H1 (cell line): ENCODE measurements around the gene TMEM253. TPM values are rescaled to one million over a fixed set of nuclear protein-coding genes. Genes with fewer than 3 reads are reported as not detected.
A peak's percentile ranks its signal among the peaks of the same experiment; 100 is the strongest.

Source experiments
- CTCF ChIA-PET: fragments of 300-600 bp; sonication (Branson Sonifier 250); formaldehyde crosslinking; loops from one replicate; lab custom pipeline; 2021; ENCODE audit not compliant: partially characterized antibody; lab: Charles Lee
- POLR2A ChIA-PET: fragments of 300-600 bp; sonication (Branson Sonifier 250); formaldehyde crosslinking; loops from one replicate; lab custom pipeline; 2021; ENCODE audit warnings: inconsistent platforms; ENCODE audit not compliant: partially characterized antibody; lab: Charles Lee
- DNase-seq, 2 experiments: peaks; one replicate each; pipeline versions ENCODE4 v3.0.0 to v3.0.0-alpha.2; 2010 to 2022; ENCODE audit warnings: low spot score in 2 of 2, low read depth in 1 of 2, mixed read lengths in 1 of 2
- FAIRE-seq: peaks from 2 replicates; lab custom pipeline; 2011; peaks lifted over from hg19 to GRCh38; lab: Jason Lieb, UNC
- H2AFZ ChIP-seq: 2 replicates; pipeline ENCODE4 v1.8.1; 2012; ENCODE audit warnings: low read length, inconsistent platforms
- H2AK5ac ChIP-seq: 2 replicates; pipeline ENCODE4 v1.6.1; 2013; ENCODE audit warnings: low read depth, low read length
- H2BK120ac ChIP-seq: replicated peaks from 2 replicates; pipeline ENCODE3; 2013; ENCODE audit warnings: low read depth, low read length, inconsistent platforms
- H2BK12ac ChIP-seq: 2 replicates; pipeline ENCODE4 v1.6.1; 2013; ENCODE audit warnings: low read depth, low read length
- H2BK15ac ChIP-seq: 2 replicates; pipeline ENCODE4 v1.6.1; 2013; ENCODE audit warnings: low read length
- H2BK20ac ChIP-seq: 2 replicates; pipeline ENCODE4 v1.6.1; 2013; ENCODE audit warnings: low read length
- H2BK5ac ChIP-seq: 2 replicates; pipeline ENCODE4 v1.6.1; 2013; ENCODE audit warnings: low read depth, low read length
- H3K14ac ChIP-seq: 2 replicates; pipeline ENCODE4 v1.6.1; 2013; ENCODE audit warnings: inconsistent platforms; ENCODE audit not compliant: insufficient read length
- H3K18ac ChIP-seq: 2 replicates; pipeline ENCODE4 v1.6.1; 2013; ENCODE audit warnings: low read length; ENCODE audit errors: extremely low read depth
- H3K23ac ChIP-seq: 2 replicates; pipeline ENCODE4 v1.6.1; 2013; ENCODE audit warnings: inconsistent platforms; ENCODE audit not compliant: insufficient read length
- H3K23me2 ChIP-seq: 2 replicates; pipeline ENCODE4 v1.6.1; 2013; ENCODE audit warnings: low read depth, low read length
- H3K27ac ChIP-seq: 2 replicates; pipeline ENCODE4 v1.6.1; 2011; ENCODE audit warnings: low read depth, low read length, inconsistent platforms
- H3K27me3 ChIP-seq, 4 experiments: replicated peaks in 1 of 4; 1 replicate in 1 of 4; 2 replicates in 3 of 4; pipeline versions ENCODE4 v1.6.1 to v1.8.1; 2011 to 2013; ENCODE audit warnings: low read length in 3 of 4, mild to moderate bottlenecking in 3 of 4, inconsistent platforms in 2 of 4, mixed read lengths in 2 of 4, moderate library complexity in 1 of 4; ENCODE audit not compliant: control insufficient read depth in 3 of 4, insufficient read depth in 3 of 4; ENCODE audit errors: extremely low read depth in 1 of 4
- H3K36me3 ChIP-seq, 4 experiments: 2 replicates each; pipeline versions ENCODE4 v1.6.1 to v1.8.1; 2011 to 2013; ENCODE audit warnings: mild to moderate bottlenecking in 4 of 4, low read length in 3 of 4, moderate library complexity in 2 of 4, control low read depth in 1 of 4, inconsistent platforms in 1 of 4; ENCODE audit not compliant: insufficient read depth in 4 of 4, control insufficient read depth in 2 of 4
- H3K4ac ChIP-seq: replicated peaks from 2 replicates; pipeline ENCODE3; 2013; ENCODE audit warnings: low read length, low read depth, mixed read lengths, inconsistent platforms; ENCODE audit not compliant: insufficient read length
- H3K4me1 ChIP-seq, 4 experiments: replicated peaks in 1 of 4; 1 replicate in 1 of 4; 2 replicates in 3 of 4; pipeline versions ENCODE4 v1.6.1 to v1.8.1; 2011 to 2013; ENCODE audit warnings: low read length in 3 of 4, inconsistent platforms in 2 of 4, mixed read lengths in 1 of 4; ENCODE audit not compliant: insufficient read depth in 4 of 4, control insufficient read depth in 3 of 4
- H3K4me2 ChIP-seq, 2 experiments: 2 replicates each; pipeline versions ENCODE4 v1.6.1 to v1.8.1; 2011 to 2013; ENCODE audit warnings: low read depth in 2 of 2, low read length in 2 of 2, control low read depth in 1 of 2, inconsistent platforms in 1 of 2, mild to moderate bottlenecking in 1 of 2; ENCODE audit not compliant: insufficient read depth in 1 of 2
- H3K4me3 ChIP-seq, 4 experiments: fragments of 200-600, 300-600 bp in 1 of 4; sonication (generic), shearing (Covaris generic), sonication (Bioruptor Twin) in 1 of 4; 2 replicates each; pipeline versions ENCODE4 v1.5.1 to v1.8.1; 2011 to 2016; ENCODE audit warnings: low read length in 4 of 4, low read depth in 3 of 4, control low read depth in 2 of 4, inconsistent platforms in 2 of 4, mild to moderate bottlenecking in 2 of 4, mixed read lengths in 1 of 4, moderate library complexity in 1 of 4; ENCODE audit not compliant: insufficient read depth in 2 of 4; ENCODE audit errors: extremely low read depth in 1 of 4
- H3K56ac ChIP-seq: replicated peaks from 2 replicates; pipeline ENCODE3; 2013; ENCODE audit warnings: low read depth, mild to moderate bottlenecking, mixed read lengths, low read length, inconsistent platforms; ENCODE audit not compliant: insufficient read length
- H3K79me1 ChIP-seq: 2 replicates; pipeline ENCODE4 v1.6.1; 2013; ENCODE audit warnings: low read depth, low read length, control low read depth
- H3K79me2 ChIP-seq, 2 experiments: 2 replicates each; pipeline versions ENCODE4 v1.6.1 to v1.8.1; 2012 to 2013; ENCODE audit warnings: low read length in 2 of 2, mild to moderate bottlenecking in 2 of 2, inconsistent platforms in 1 of 2; ENCODE audit not compliant: insufficient read depth in 2 of 2, control insufficient read depth in 1 of 2
- H3K9ac ChIP-seq, 4 experiments: replicated peaks in 1 of 4; 1 replicate in 1 of 4; 2 replicates in 3 of 4; pipeline versions ENCODE4 v1.6.1 to v1.8.1; 2011 to 2013; ENCODE audit warnings: low read depth in 3 of 4, low read length in 3 of 4, control low read depth in 2 of 4, mild to moderate bottlenecking in 2 of 4, moderate library complexity in 2 of 4, inconsistent platforms in 1 of 4; ENCODE audit errors: extremely low read depth in 1 of 4
- H3K9me3 ChIP-seq, 2 experiments: 2 replicates each; pipeline versions ENCODE4 v1.6.1 to v1.8.1; 2012 to 2013; ENCODE audit warnings: mild to moderate bottlenecking in 2 of 2, moderate library complexity in 2 of 2, control low read depth in 1 of 2, inconsistent platforms in 1 of 2, low read depth in 1 of 2, low read length in 1 of 2, mixed read lengths in 1 of 2; ENCODE audit not compliant: insufficient read depth in 2 of 2
- H4K20me1 ChIP-seq, 2 experiments: replicated peaks in 1 of 2; 2 replicates each; pipeline versions ENCODE3 to v1.8.1; 2011 to 2013; ENCODE audit warnings: inconsistent platforms in 2 of 2, low read length in 2 of 2, mild to moderate bottlenecking in 1 of 2; ENCODE audit not compliant: insufficient read depth in 2 of 2, control insufficient read depth in 1 of 2
- H4K5ac ChIP-seq: 2 replicates; pipeline ENCODE4 v1.6.1; 2013; ENCODE audit warnings: low read length, low read depth, mixed read lengths, inconsistent platforms; ENCODE audit not compliant: insufficient read length
- H4K8ac ChIP-seq: 2 replicates; pipeline ENCODE4 v1.8.0; 2013; ENCODE audit warnings: mild to moderate bottlenecking, moderate library complexity, low read length, inconsistent platforms; ENCODE audit not compliant: insufficient read depth; ENCODE audit errors: extremely low read depth
- H4K91ac ChIP-seq: replicated peaks from 2 replicates; pipeline ENCODE3; 2013; ENCODE audit warnings: low read length, mixed read lengths, inconsistent platforms; ENCODE audit not compliant: insufficient read length
- EZH2 ChIP-seq: fragments of 200-600 bp; sonication (generic); IDR thresholded peaks from 2 replicates; pipeline ENCODE4 v1.7.1; 2012; ENCODE audit warnings: low read depth, mild to moderate bottlenecking, moderate library complexity, low read length, inconsistent platforms; ENCODE audit not compliant: severe bottlenecking
- GABPA ChIP-seq: IDR thresholded peaks from 2 replicates; pipeline ENCODE4 v1.6.1; 2011; ENCODE audit warnings: mild to moderate bottlenecking, low read length, moderate library complexity, borderline replicate concordance; ENCODE audit not compliant: insufficient read depth
- PHF8 ChIP-seq: fragments of 200-600 bp; sonication (generic); conservative IDR thresholded peaks from 2 replicates; pipeline ENCODE4 v1.7.1; 2012; ENCODE audit warnings: low read depth, mild to moderate bottlenecking, inconsistent platforms, low read length, moderate library complexity
- RAD21 ChIP-seq, 2 experiments: IDR thresholded peaks in 1 of 2; conservative IDR thresholded peaks in 1 of 2; 2 replicates each; pipeline ENCODE4 v1.6.1; 2011; ENCODE audit warnings: low read depth in 2 of 2, low read length in 2 of 2, improper control_type of control experiment in 1 of 2, inconsistent platforms in 1 of 2, mild to moderate bottlenecking in 1 of 2, moderate library complexity in 1 of 2
- WGBS, 2 experiments: shearing (Covaris generic) in 1 of 2; methylation state at CpG; one replicate each; pipeline versions ENCODE4 v1.1.6 to v1.1.7; 2013 to 2015; ENCODE audit warnings: low lambda C conversion rate in 2 of 2, mixed read lengths in 2 of 2, inconsistent platforms in 1 of 2, low coverage in 1 of 2, missing lambda C conversion rate in 1 of 2; ENCODE audit not compliant: insufficient replicate concordance in 2 of 2, insufficient coverage in 1 of 2, insufficient read length in 1 of 2; ENCODE audit errors: extremely low coverage in 1 of 2, missing lambda C conversion rate in 1 of 2; 5-methylcytosine and 5-hydroxymethylcytosine counted together
- polyA plus RNA-seq, 7 experiments: library from polyadenylated mRNA; depleted of rRNA in 3 of 7; stranded (reverse) in 5 of 7; unstranded in 2 of 7; fragments of >200 nt in 5 of 7; fragments of 200-250 nt in 2 of 7; gene quantifications; 1 replicate in 5 of 7; 2 replicates in 1 of 7; 4 replicates in 1 of 7; pipeline versions ENCODE4 v1.2.1 to v1.2.3, GENCODE V29; 2011 to 2013; ENCODE audit warnings: missing spikeins in 2 of 7, mixed read lengths in 2 of 7
- total RNA-seq: library from RNA; stranded (reverse); fragmentation: NEBNext Ultra II Directional; extraction: Animal tissue kit (Norgen Biotek cat#: 25700); gene quantifications from 2 replicates; pipeline ENCODE4 v1.2.1, GENCODE V29; 2021
- TF ChIP-seq, protein P1 (sequence below), 3 experiments: IDR thresholded peaks; 1 replicate in 2 of 3; 2 replicates in 1 of 3; pipeline versions ENCODE4 v1.5.1 to v1.6.1; 2011; ENCODE audit warnings: low read length in 3 of 3, mild to moderate bottlenecking in 3 of 3, inconsistent platforms in 2 of 3, low read depth in 1 of 3, moderate library complexity in 1 of 3; ENCODE audit not compliant: insufficient read depth in 1 of 3; ENCODE audit errors: control extremely low read depth in 1 of 3
- TF ChIP-seq, protein P2 (sequence below): IDR thresholded peaks from 2 replicates; pipeline ENCODE4 v1.6.1; 2011; ENCODE audit warnings: low read depth, mild to moderate bottlenecking, low read length; ENCODE audit not compliant: insufficient read depth

The TMEM253 gene
- total and polyA plus RNA-seq, 2 of the 8 experiments (the other 6 are each of a cell fraction or from before 2014, with no cell fraction given), result 1.9 to 2.2 TPM

DNA sequence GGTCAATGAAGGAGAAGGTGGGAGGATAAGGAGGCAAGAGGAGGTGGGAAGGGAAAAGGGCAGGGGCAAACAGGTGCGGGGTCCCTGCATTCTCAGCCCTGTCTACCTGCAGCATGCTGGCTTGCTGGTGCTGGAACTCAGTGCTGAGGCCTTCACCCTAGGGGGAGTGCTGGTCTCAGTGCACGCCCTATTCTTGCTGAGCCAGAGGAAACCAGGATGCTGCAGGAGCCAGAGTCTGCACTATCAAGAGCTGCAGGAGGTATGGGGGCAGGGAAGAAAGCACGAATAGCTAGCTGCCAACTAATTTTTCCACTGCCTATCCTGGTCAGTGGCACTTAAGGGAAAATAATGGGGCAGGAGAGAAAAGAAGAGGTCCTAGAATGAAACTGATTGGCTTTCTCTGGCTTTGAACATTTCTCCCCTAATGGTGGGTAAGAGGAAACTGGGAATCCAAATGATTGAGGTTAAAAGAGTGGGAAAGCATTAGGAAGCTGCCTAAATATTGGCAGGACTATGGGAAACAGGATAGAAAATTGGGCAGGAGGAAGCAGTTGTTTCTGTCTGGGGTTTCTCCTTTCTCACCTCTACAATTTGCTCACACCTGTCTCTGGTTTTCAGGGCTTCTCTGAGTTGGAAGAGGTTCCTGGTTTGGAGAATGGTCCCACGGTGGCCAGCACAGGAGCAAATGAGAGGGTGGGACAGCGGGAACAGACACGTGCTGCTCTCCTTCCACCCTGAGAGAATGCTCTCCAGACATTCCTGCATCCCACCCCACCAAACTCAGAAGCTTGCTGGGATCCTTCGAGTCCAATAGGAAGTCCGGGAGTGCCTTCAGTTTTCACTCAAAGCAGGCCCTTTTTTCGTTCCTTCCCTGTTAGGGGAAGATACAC, 1.9 kb downstream of the TMEM253 start:
- H3K4me3 ChIP-seq, result peak overlapping the region; percentile 59 to 83 (median 80)
- peak overlapping the region; percentile 12 for H2BK120ac ChIP-seq
- no peak overlapping the region for H3K4ac ChIP-seq
- H3K14ac ChIP-seq, result no peak overlapping the region
- no peak overlapping the region for H4K5ac ChIP-seq
- FAIRE-seq, result no peak
- no peak overlapping the region for H4K8ac ChIP-seq
- no peaks in the 10 kb centered on the region for H3K9me3 ChIP-seq
- H3K79me2 ChIP-seq, result peaks cover 0 to 32% of the 10 kb centered on the region in 2 experiments; a peak in 3 of 4 replicates
- no peaks in the 10 kb centered on the region for H4K20me1 ChIP-seq
- H2BK20ac ChIP-seq, result no peak overlapping the region
- H2AK5ac ChIP-seq, result no peak overlapping the region
- WGBS, 2 experiments, result 11% methylated on average over 9 of the region's 9 CpGs; no CpG with 5 or more reads in 1 of the 2 experiments
- no peaks in the 10 kb centered on the region for H3K36me3 ChIP-seq
- DNase-seq, result no peak
- H3K18ac ChIP-seq, result peak overlapping the region; percentile 80
- no peak overlapping the region for H3K56ac ChIP-seq
- peaks cover 7% of the 10 kb centered on the region for H3K23me2 ChIP-seq
- ChIA-PET POLR2A (interaction anchor here (0.8 to 7.2 kb wide), 11 partner anchors 9 to 102 kb away, joined by 3 to 121 read pairs (median 5); partner anchors contain the start of genes ARHGEF40 and NDRG2), CTCF (interaction anchor here (0.5 to 11.0 kb wide), 12 partner anchors 9 to 117 kb away, joined by 3 to 239 read pairs (median 29); partner anchors contain the start of gene ARHGEF40)
- H3K4me2 ChIP-seq, result peak overlapping the region; percentile 83 to 90
- H4K91ac ChIP-seq, result peak overlapping the region; percentile 67
- peak overlapping the region; percentile 35; the same call in 1 of the 2 replicates for H2BK5ac ChIP-seq
- peak overlapping the region; percentile 14 to 59 (median 38) for H3K9ac ChIP-seq
- H2AFZ ChIP-seq, result no peak overlapping the region
- H2BK15ac ChIP-seq, result peak overlapping the region; percentile 76; the same call in 1 of the 2 replicates
- peak overlapping the region; percentile 20; the same call in 1 of the 2 replicates for H2BK12ac ChIP-seq
- H3K23ac ChIP-seq, result no peak overlapping the region
- no peaks in the 10 kb centered on the region for H3K27me3 ChIP-seq
- H3K4me1 ChIP-seq, result peaks cover 2 to 25% (median 9%) of the 10 kb centered on the region in 4 experiments; a peak in 5 of 7 replicates
- no peak overlapping the region for H3K27ac ChIP-seq
- H3K79me1 ChIP-seq, result no peaks in the 10 kb centered on the region
- no peak for TF ChIP-seq EZH2
- TF ChIP-seq GABPA, result no peak
- TF ChIP-seq, protein P1, sequence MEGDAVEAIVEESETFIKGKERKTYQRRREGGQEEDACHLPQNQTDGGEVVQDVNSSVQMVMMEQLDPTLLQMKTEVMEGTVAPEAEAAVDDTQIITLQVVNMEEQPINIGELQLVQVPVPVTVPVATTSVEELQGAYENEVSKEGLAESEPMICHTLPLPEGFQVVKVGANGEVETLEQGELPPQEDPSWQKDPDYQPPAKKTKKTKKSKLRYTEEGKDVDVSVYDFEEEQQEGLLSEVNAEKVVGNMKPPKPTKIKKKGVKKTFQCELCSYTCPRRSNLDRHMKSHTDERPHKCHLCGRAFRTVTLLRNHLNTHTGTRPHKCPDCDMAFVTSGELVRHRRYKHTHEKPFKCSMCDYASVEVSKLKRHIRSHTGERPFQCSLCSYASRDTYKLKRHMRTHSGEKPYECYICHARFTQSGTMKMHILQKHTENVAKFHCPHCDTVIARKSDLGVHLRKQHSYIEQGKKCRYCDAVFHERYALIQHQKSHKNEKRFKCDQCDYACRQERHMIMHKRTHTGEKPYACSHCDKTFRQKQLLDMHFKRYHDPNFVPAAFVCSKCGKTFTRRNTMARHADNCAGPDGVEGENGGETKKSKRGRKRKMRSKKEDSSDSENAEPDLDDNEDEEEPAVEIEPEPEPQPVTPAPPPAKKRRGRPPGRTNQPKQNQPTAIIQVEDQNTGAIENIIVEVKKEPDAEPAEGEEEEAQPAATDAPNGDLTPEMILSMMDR (IDR thresholded peaks at IDR 0.05; ENCODE audit: control extremely low read depth in 1 of 3, insufficient read depth in 1 of 3, low read depth in 1 of 3, low read length in 3 of 3), result peak in 1 of 3 experiments; percentile 19; a peak in 1 of 4 replicates
- TF ChIP-seq, protein P2, sequence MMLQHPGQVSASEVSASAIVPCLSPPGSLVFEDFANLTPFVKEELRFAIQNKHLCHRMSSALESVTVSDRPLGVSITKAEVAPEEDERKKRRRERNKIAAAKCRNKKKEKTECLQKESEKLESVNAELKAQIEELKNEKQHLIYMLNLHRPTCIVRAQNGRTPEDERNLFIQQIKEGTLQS, result no peak
- no peak for TF ChIP-seq PHF8
- no peak for TF ChIP-seq RAD21 (IDR thresholded peaks at IDR 0.05 in 1 of 2, conservative IDR thresholded peaks at IDR 0.05 in 1 of 2; ENCODE audit: low read depth in 2 of 2, low read length in 2 of 2)
